ENCODE measurements around the gene GCKR. TPM values are rescaled to one million over a fixed set of nuclear protein-coding genes. Genes with fewer than 3 reads are reported as not detected.

GCKR gene
- 0.12 and 3.5 TPM in 2 replicates for total RNA-seq (ENCODE audit: low replicate concordance)

GRCh38 chr2:27496357-27497287 is at the start of gene GCKR:
GCKR (plus strand) TSS chr2:27496839; CDS start chr2:27496905, 66 bp downstream.

DNA sequence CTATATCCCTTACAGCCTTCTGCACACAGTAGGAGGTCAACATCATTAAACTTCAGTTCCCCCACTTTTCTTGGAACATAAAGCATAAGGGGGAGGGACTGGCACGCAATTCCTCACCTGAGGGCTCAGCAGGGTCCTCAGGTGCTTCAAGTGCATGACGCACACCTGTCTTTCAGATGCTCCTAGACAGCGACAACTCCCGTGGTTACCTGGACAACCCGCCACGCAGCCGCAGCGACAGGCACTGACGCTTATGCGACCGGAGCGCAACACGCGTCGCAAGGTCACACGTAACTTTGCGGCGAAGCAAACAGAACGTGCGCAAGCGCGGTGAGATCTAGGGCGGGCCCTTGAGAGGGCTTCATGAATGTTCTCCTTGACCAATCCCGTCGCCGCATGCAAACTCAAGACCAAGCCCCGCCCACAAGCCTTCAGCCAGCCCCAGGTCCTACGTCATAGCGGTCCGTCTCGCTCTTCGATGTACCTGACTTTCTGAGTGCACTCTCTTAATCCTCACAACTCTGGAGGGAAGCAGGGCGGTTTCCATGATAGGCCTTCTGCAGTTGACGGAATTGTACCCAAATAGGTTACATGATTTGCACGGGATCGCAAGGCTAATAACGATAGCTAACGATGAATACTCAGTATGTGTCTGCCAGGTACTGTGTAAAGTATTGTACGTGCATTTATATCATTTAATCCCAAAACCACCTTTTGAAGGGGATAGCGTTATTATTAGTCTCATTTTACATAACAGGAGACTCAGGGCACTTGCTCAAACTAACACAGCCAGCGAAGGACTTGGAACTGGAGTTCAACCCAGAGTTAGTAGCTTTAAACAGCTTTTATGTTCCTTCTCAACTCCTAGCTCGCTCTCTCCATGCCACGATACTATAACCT is 6.9 kb upstream of the GCKR start, which contains the start of gene IFT172:
TSS of gene IFT172 (minus strand) at position 246 of the 900 bp plus-strand sequence. CDS start at position 156, 90 bp downstream.

GRCh38 chr2:27494944-27495554 is 1.6 kb upstream of the GCKR start, which contains the start of gene FNDC4:
FNDC4 (minus strand) TSS chr2:27495200; CDS start chr2:27494679, 521 bp downstream.

Other genes starting within 250 kb of the GCKR start
- 0.38 TPM in 1 of 2 replicates, not detected in the other for gene SLC30A3, start 233.8 kb upstream of the GCKR start, total RNA-seq (ENCODE audit: low replicate concordance)
- gene DNAJC5G, start 221.4 kb upstream of the GCKR start, total RNA-seq (ENCODE audit: low replicate concordance), result not detected in 2 replicates
- not detected in 2 replicates for gene TRIM54, start 214.4 kb upstream of the GCKR start, total RNA-seq (ENCODE audit: low replicate concordance)
- gene UCN, start 188.4 kb upstream of the GCKR start, total RNA-seq (ENCODE audit: low replicate concordance), result 0.30 TPM in 1 of 2 replicates, not detected in the other
- gene MPV17, start 173.7 kb upstream of the GCKR start, total RNA-seq (ENCODE audit: low replicate concordance), result 48.7 and 76.6 TPM in 2 replicates
- 13.1 and 19.6 TPM in 2 replicates for gene GTF3C2, start 140.1 kb upstream of the GCKR start, total RNA-seq (ENCODE audit: low replicate concordance)
- 29.5 and 51.1 TPM in 2 replicates for gene EIF2B4, start 126.5 kb upstream of the GCKR start, total RNA-seq (ENCODE audit: low replicate concordance)
- 100 and 134 TPM in 2 replicates for gene SNX17, start 126.2 kb upstream of the GCKR start, total RNA-seq (ENCODE audit: low replicate concordance)
- 5.4 and 7.9 TPM in 2 replicates for gene ZNF513, start 116.1 kb upstream of the GCKR start, total RNA-seq (ENCODE audit: low replicate concordance)
- gene PPM1G, start 87.2 kb upstream of the GCKR start, total RNA-seq (ENCODE audit: low replicate concordance), result 93.1 and 102 TPM in 2 replicates
- gene NRBP1, start 68.2 kb upstream of the GCKR start, total RNA-seq (ENCODE audit: low replicate concordance), result 106 TPM in 2 replicates
- not detected in 2 replicates for gene KRTCAP3, start 54.5 kb upstream of the GCKR start, total RNA-seq (ENCODE audit: low replicate concordance)
- 28.8 and 79.4 TPM in 2 replicates for gene IFT172, start 7.1 kb upstream of the GCKR start, total RNA-seq (ENCODE audit: low replicate concordance)
- gene FNDC4, start 1.6 kb upstream of the GCKR start, total RNA-seq (ENCODE audit: low replicate concordance), result 15.9 and 31.8 TPM in 2 replicates
- 7.8 and 16.3 TPM in 2 replicates for gene ZNF512, start 86.2 kb downstream of the GCKR start, total RNA-seq (ENCODE audit: low replicate concordance)
- gene CCDC121, start 132.2 kb downstream of the GCKR start, total RNA-seq (ENCODE audit: low replicate concordance), result 2.1 and 2.4 TPM in 2 replicates
- 29.0 and 30.4 TPM in 2 replicates for gene GPN1, start 132.2 kb downstream of the GCKR start, total RNA-seq (ENCODE audit: low replicate concordance)
- 14.4 and 17.9 TPM in 2 replicates for gene SUPT7L, start 166.8 kb downstream of the GCKR start, total RNA-seq (ENCODE audit: low replicate concordance)
- 20.0 and 24.1 TPM in 2 replicates for gene SLC4A1AP, start 167.1 kb downstream of the GCKR start, total RNA-seq (ENCODE audit: low replicate concordance)

All from smooth muscle cell of the coronary artery (primary cell).